Dermis blood vessel endothelial cell (primary cell): ENCODE results near the gene FEV. TPM values are rescaled to one million over a fixed set of nuclear protein-coding genes. Genes with fewer than 3 reads are reported as not detected.
"Not testable (repeated sequence)": the region's sequence is repeated elsewhere in the genome, so short reads cannot be mapped to it uniquely, and the experiment has no call there.

Source experiments
- DNase-seq: peaks from one replicate; pipeline ENCODE4 v3.0.0; 2010
- total RNA-seq: library from RNA; depleted of rRNA; stranded (reverse); fragments of >200 nt; gene quantifications from 2 replicates; pipeline ENCODE4 v1.2.3, GENCODE V29; 2014

FEV gene
- total RNA-seq, 1 donor from 2014 or later = not detected

DNA sequence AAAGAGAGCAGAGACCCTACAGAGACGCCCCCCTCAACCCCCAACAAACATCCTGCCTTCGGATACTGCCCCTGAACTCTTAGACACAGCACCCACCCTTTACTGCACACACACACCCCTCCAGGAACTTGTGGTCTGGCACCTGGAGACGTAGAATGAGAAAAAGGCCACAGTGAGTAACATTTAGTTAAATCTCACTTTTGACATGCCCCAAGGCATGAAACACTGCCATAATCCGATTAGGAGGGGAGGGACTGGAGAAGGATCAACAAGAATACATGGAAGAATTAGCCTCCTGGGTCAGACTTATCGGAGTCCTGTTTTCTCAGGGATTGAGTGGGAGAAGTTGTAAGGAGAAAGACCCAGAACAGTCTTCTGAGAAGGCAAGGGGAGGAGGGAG, 21.4 kb downstream of the FEV start:
- DNase-seq = no peak

GRCh38 chr2:218962859-218963492, 22.0 kb downstream of the FEV start:
- DNase-seq = peak; percentile 58

DNA sequence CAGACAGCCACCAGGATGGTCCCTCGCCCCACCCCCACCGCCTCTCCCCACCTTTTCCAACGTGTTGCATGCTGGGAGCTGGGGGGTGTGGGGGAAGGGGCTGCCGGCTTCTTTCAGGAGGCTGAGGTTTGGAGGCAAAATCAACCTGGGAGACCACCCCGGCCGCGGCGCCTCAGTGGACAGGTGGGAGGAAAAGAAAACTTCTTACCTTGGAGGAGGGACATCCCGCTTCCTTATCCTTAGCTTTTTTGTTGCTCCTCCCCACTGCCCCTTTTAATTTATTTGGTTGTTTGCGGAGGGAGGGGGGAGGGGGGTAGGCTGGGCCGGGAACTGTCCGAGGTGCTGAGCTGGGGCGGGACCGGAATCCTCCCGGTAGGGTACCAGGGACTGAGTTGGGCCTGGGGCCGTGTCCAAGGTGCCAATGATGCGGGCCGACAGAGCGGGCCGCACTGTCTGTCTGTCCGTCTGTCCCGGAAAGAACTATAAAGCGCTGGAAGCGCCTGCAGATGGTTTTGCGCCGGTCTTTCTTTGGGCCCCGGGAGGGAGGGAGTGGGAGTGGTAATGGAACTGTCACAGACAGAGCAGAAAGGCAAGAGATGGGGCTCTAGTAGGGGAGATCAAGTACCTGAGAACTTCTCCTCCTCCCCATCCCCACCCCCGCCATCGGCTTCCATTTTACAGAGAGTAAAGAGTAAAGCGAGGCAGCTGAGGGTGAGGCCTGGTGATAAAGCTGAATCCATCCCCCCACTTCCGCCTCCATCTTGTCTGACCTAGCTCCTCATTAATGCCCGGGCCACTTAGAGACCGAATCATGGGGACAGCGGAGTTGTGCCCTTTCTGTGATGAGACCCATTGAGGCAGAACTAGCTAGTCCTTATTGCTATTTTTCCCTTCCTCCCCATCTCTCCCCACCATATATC, 23.1 kb downstream of the FEV start:
- DNase-seq = no peak

DNA sequence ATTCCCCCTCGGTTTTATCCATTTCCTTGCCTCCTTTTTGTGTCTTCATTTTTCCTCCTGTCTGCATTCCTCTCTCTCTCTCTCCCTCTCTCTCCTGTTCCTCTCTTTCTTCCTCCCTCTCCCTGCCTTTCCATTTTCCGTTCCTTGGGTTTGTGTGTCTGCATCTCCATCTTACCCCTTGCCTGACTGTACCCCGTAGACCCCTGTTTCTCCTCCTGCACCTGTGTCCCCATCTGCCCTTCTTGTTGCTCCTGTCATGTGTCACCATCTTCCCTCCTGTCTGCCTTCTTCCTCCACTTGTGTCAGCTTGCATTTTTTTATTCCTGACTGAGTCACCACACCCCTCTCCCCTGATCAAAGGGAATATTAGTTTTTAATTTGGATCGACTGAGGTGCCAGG, 23.8 kb downstream of the FEV start:
- DNase-seq = no peak

DNA sequence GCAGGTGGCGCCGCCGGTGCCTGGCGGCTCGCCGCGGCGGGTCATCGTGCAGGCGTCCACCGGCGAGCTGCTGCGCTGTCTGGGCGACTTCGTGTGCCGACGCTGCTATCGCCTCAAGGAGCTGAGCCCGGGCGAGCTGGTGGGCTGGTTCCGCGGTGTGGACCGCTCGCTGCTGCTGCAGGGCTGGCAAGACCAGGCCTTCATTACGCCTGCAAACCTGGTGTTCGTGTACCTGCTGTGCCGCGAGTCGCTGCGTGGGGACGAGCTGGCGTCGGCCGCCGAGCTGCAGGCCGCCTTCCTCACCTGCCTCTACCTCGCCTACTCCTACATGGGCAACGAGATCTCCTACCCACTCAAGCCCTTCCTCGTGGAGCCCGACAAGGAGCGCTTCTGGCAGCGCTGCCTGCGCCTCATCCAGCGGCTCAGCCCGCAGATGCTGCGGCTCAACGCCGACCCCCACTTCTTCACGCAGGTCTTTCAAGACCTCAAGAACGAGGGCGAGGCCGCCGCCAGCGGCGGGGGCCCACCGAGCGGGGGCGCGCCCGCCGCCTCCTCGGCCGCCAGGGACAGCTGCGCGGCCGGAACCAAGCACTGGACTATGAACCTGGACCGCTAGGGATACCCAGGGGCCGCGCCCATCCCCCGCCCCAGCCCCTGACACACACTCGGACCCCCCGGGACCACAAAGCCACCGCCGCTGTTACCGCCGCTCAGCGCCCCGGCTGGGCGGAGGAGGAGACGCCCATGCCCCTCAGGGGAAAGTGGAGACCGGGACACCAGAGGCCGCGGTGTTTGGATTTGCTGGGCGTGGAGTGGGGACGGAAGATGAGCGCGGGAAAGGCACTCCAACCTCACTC, 24.4 kb downstream of the FEV start:
- no peak for DNase-seq

GRCh38 chr2:218959761-218960308, 25.1 kb downstream of the FEV start:
- no peak for DNase-seq

- peak; percentile 79 for DNase-seq
These were observed 25.7 kb downstream of the FEV start, which contains the start of gene CDK5R2 for GRCh38 chr2:218959141-218959731. Gene CDK5R2, plus strand, starts transcription at chr2:218959666. Its CDS starts 155 bp downstream, at chr2:218959821.

DNA sequence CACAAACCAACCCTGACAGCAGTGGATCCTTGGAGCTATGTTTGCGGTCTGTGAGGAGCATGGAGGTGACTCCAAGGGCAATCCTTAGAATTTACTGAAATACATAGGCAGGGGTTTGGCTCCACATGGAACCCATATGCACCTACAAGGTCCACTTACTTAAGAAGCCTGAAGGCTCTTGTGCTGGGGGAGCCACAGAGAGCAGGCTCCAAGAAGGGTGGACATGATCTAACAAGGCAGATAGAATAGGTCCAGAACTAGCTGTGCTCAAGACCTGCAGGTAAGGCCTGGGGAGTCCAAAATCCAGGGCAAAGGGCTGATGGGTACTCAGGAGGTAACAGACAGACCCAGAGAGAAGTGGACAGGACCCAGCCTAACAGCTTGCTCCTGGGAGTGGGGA, 26.7 kb downstream of the FEV start:
- DNase-seq = no peak

DNA sequence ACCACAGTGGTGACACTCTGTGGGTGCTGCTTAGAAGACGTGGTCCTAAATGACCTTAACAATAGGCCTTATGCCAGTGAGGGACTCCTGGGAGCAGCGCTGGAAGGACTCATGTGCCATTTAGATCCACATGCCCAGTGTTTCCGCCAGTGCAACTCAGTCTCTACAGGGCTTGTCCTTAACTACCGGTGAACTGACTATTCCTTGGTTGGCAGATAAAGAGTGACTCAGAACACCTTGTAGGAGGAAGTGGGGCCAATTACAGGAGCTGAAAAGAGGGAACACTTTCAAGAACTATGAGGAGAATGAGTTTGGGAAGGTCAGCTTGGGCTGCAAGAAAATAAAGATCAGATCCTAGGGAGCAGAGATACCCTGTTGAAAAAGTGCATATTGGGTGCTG, 27.3 kb downstream of the FEV start:
- DNase-seq = no peak

DNA sequence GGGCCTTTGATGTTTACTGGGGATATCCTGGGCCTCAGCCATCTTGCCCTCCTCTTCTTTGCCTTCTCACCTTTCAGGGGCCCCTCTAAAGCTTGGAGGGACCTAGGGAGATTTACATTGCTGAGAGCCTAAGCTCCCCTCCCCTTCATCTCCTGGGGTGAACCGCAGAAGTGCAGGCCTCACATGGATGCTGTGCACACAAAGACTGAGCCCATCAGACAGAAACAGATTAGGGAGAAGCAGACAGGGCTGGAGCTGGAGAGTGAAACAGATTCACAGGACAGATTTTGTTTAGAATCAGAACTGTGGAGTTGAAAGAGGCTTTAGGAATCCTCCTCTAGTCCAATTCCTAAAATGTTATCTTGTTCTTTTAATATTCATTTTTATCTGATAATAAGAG, 28.9 kb downstream of the FEV start:
- DNase-seq = no peak

DNA sequence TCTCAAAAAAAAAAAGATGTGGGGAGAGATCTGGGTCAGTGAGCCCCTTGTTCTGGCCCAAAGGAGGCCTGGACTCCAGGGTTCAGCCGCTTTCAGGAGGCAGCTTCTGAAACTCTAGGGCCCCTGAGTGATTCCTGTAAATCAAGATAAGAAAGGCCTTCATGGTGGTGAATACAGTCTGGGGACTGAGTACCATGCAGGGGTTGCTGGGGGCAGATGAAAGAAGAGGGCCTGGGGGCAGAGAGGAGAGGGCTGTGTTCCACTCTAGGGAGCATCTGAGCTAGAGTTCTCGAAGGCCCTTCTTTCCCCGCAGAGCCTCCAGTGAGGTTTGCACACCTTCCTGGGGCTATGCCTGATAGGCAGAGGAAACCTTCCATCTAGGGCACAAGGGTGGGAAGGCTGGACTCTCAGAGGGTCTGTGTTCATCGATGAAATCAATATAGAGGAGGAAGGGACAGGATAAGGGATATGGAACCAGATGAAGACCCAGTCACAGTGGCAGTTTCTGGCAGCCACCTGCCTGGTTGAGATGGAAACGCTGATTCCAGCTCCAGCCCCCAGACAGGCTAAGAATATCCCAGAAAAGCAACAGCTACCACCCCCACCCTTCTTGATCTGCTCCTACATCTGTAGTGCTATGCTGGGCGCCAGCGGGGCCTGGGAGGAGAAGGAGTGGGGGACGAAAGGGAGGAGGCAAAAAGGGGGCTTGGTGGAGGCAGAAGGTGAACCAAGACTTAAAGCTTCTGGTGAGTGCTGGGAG, 30.3 kb downstream of the FEV start:
- DNase-seq = no peak

DNA sequence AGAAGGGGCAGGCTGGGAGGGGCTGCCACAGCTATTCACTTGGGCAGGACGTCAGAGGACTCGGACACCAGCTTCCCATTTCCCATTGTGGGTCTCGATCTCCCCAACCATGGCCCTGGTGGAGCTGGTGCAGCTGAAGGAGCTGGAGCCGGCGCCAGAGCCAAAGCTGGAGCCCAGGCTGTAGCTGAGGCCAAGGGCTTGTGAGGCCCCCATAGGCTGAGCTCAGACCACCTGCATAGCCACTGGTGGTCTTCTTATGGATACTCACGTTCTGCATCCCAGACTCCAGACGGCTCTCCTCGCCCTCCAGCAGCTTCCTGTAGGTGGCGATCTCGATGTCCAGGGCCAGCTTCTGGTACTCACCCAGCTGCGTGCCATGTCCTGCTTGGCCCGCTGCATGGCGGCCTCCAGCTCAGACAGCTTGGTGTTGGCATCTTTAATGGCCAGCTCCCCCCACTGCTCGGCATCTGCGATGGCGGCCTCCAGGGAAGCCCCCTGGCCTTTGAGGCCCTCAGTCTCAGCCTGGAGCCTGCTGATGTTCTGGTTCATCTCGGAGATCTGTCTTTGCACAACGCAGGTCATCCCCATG, 31.5 kb downstream of the FEV start:
- no peak for DNase-seq

- DNase-seq = no peak
These were observed 32.8 kb downstream of the FEV start for GRCh38 chr2:218952160-218952559.

DNA sequence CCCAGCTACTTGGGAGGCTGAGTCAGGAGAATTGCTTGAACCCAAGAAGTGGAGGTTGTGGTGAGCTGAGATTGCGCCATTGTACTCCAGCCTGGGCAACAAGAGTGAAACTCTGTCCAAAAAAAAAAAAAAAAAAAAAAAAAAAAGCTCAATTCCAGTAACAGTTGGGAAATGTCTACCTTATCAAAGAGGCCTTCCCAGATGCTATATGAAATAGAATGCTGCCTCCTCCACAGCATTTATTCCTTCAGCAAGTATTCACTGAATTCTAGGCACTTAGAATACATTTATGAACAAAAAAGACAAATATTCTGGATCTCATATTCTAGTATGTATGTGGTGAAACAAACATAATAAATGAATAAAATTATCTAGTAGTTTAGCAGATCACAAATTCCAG, 38.4 kb downstream of the FEV start:
- no peak for DNase-seq

- no peak for DNase-seq
These were observed 40.1 kb downstream of the FEV start for GRCh38 chr2:218944759-218945404.

DNA sequence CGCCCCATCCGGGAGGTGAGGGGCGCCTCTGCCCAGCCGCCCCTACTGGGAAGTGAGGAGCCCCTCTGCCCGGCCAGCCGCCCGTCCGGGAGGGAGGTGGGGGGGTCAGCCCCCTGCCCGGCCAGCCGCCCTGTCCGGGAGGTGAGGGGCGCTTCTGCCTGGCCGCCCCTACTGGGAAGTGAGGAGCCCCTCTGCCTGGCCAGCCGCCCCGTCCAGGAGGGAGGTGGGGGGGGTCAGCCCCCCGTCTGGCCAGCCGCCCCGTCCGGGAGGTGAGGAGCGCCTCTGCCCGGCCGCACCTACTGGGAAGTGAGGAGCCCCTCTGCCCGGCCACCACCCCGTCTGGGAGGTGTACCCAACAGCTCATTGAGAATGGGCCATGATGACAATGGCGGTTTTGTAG, 53.2 kb downstream of the FEV start:
- DNase-seq = not testable (repeated sequence)
